HUES6 (cell line): Measurements from ENCODE around the gene SORBS1.

Experiments used
- H3K27ac ChIP-seq: 2 replicates; pipeline ENCODE4 v1.7.0; 2013; ENCODE audit warnings: low read depth, mild to moderate bottlenecking, low read length, inconsistent platforms
- H3K27me3 ChIP-seq: 2 replicates; pipeline ENCODE4 v1.6.1; 2013; ENCODE audit warnings: low read length; ENCODE audit not compliant: control insufficient read depth, insufficient read depth
- H3K36me3 ChIP-seq: 2 replicates; pipeline ENCODE4 v1.6.1; 2013; ENCODE audit warnings: low read length; ENCODE audit not compliant: control insufficient read depth, insufficient read depth
- H3K4me1 ChIP-seq: 2 replicates; pipeline ENCODE4 v1.6.1; 2013; ENCODE audit warnings: low read length; ENCODE audit not compliant: control insufficient read depth, insufficient read depth
- H3K4me3 ChIP-seq: 2 replicates; pipeline ENCODE4 v1.5.1; 2013; ENCODE audit warnings: low read depth, low read length
- H3K9ac ChIP-seq: one replicate; pipeline ENCODE4 v1.6.1; 2013; ENCODE audit warnings: mild to moderate bottlenecking, low read length
- H3K9me3 ChIP-seq: 2 replicates; pipeline ENCODE4 v1.6.1; 2013; ENCODE audit warnings: low read depth, low read length; ENCODE audit not compliant: control insufficient read depth, insufficient read depth

SORBS1 gene

GRCh38 chr10:95478935-95479334 lies 82.2 kb downstream of the SORBS1 start:
- H3K4me3 ChIP-seq: no peak overlapping the region
- H3K27ac ChIP-seq: no peak overlapping the region
- peaks cover 5% of the 10 kb centered on the region; the same call in 1 of the 2 replicates for H3K9me3 ChIP-seq
- no peak overlapping the region for H3K9ac ChIP-seq
- no peaks in the 10 kb centered on the region for H3K27me3 ChIP-seq
- peaks cover 76% of the 10 kb centered on the region for H3K4me1 ChIP-seq
- no peaks in the 10 kb centered on the region for H3K36me3 ChIP-seq

GRCh38 chr10:95478185-95478584 lies 83.0 kb downstream of the SORBS1 start:
- no peaks in the 10 kb centered on the region for H3K36me3 ChIP-seq
- no peak overlapping the region for H3K4me3 ChIP-seq
- H3K27ac ChIP-seq: no peak overlapping the region
- H3K4me1 ChIP-seq: peaks cover 78% of the 10 kb centered on the region
- peaks cover 5% of the 10 kb centered on the region; the same call in 1 of the 2 replicates for H3K9me3 ChIP-seq
- no peaks in the 10 kb centered on the region for H3K27me3 ChIP-seq
- H3K9ac ChIP-seq: no peak overlapping the region

GRCh38 chr10:95477175-95477520 lies 84.0 kb downstream of the SORBS1 start:
- Histone ChIP-seq H3K4me1 (peaks cover 78% of the 10 kb centered on the region), H3K9ac (peak overlapping the region; percentile 58), H3K27ac (peak overlapping the region; percentile 80), H3K27me3 (no peaks in the 10 kb centered on the region), H3K4me3 (no peak overlapping the region), H3K36me3 (no peaks in the 10 kb centered on the region), H3K9me3 (no peaks in the 10 kb centered on the region)

GRCh38 chr10:95476469-95477174 lies 84.5 kb downstream of the SORBS1 start:
- Histone ChIP-seq H3K27me3 (no peaks in the 10 kb centered on the region), H3K36me3 (no peaks in the 10 kb centered on the region), H3K4me3 (0 out of 2 replicates have a peak overlapping the region, but pooled peaks have one; percentile 1), H3K9ac (peak overlapping the region; percentile 58), H3K27ac (peak overlapping the region; percentile 80), H3K4me1 (peaks cover 76% of the 10 kb centered on the region), H3K9me3 (no peaks in the 10 kb centered on the region)

GRCh38 chr10:95475827-95476468 lies 85.2 kb downstream of the SORBS1 start:
- Histone ChIP-seq H3K9ac (peak overlapping the region; percentile 0), H3K27me3 (no peaks in the 10 kb centered on the region), H3K36me3 (no peaks in the 10 kb centered on the region), H3K9me3 (no peaks in the 10 kb centered on the region), H3K4me1 (peaks cover 75% of the 10 kb centered on the region), H3K4me3 (peak overlapping the region; percentile 13; the same call in 1 of the 2 replicates), H3K27ac (peak overlapping the region; percentile 80)

- no peaks in the 10 kb centered on the region for H3K27me3 ChIP-seq
- H3K4me1 ChIP-seq: peaks cover 73% of the 10 kb centered on the region
- H3K9me3 ChIP-seq: no peaks in the 10 kb centered on the region
- H3K9ac ChIP-seq: no peak overlapping the region
- H3K27ac ChIP-seq: peak overlapping the region; percentile 1; the same call in 1 of the 2 replicates
- no peak overlapping the region for H3K4me3 ChIP-seq
- H3K36me3 ChIP-seq: no peaks in the 10 kb centered on the region
These were observed 86.2 kb downstream of the SORBS1 start for GRCh38 chr10:95475003-95475383.

GRCh38 chr10:95474228-95475002 lies 86.8 kb downstream of the SORBS1 start:
- no peaks in the 10 kb centered on the region for H3K9me3 ChIP-seq
- H3K27ac ChIP-seq: peak overlapping the region; percentile 1; the same call in 1 of the 2 replicates
- H3K36me3 ChIP-seq: no peaks in the 10 kb centered on the region
- H3K9ac ChIP-seq: no peak overlapping the region
- H3K4me1 ChIP-seq: peaks cover 74% of the 10 kb centered on the region
- H3K4me3 ChIP-seq: no peak overlapping the region
- no peaks in the 10 kb centered on the region for H3K27me3 ChIP-seq

GRCh38 chr10:95472304-95473088 lies 88.7 kb downstream of the SORBS1 start:
- Histone ChIP-seq H3K9me3 (no peaks in the 10 kb centered on the region), H3K9ac (no peak overlapping the region), H3K4me1 (peaks cover 76% of the 10 kb centered on the region), H3K27ac (no peak overlapping the region), H3K36me3 (no peaks in the 10 kb centered on the region), H3K27me3 (no peaks in the 10 kb centered on the region), H3K4me3 (no peak overlapping the region)

GRCh38 chr10:95469676-95470075 lies 91.5 kb downstream of the SORBS1 start:
- Histone ChIP-seq H3K27me3 (no peaks in the 10 kb centered on the region), H3K9me3 (no peaks in the 10 kb centered on the region), H3K27ac (no peak overlapping the region), H3K9ac (no peak overlapping the region), H3K36me3 (no peaks in the 10 kb centered on the region), H3K4me3 (no peak overlapping the region), H3K4me1 (peaks cover 63% of the 10 kb centered on the region)

GRCh38 chr10:95469251-95469650 lies 91.9 kb downstream of the SORBS1 start:
- Histone ChIP-seq H3K27ac (no peak overlapping the region), H3K27me3 (no peaks in the 10 kb centered on the region), H3K9me3 (no peaks in the 10 kb centered on the region), H3K9ac (no peak overlapping the region), H3K4me3 (no peak overlapping the region), H3K36me3 (no peaks in the 10 kb centered on the region), H3K4me1 (peaks cover 63% of the 10 kb centered on the region)
